Ramos (cell line): ENCODE measurements around the gene MYL7.
"Not testable (repeated sequence)": the region's sequence is repeated elsewhere in the genome, so short reads cannot be mapped to it uniquely, and the experiment has no call there.

Experiments
- in situ Hi-C: fragments of 300-500 bp; cut with MboI; formaldehyde crosslinking; loops from one replicate; pipeline ENCODE4 v1.14.3; 2022; ENCODE audit warnings: low sequenced_read_pairs; ENCODE audit not compliant: unreplicated experiment

The MYL7 gene

GRCh38 chr7:44138698-44139097 lies 2.4 kb downstream of the MYL7 start:
- in situ Hi-C loops, result no loop called here

GRCh38 chr7:44136731-44137130 lies 4.4 kb downstream of the MYL7 start:
- in situ Hi-C loops, result no loop called here

- in situ Hi-C loops, result no loop called here
Measured at GRCh38 chr7:44134943-44135628, 6.0 kb downstream of the MYL7 start.

GRCh38 chr7:44133295-44133694 lies 7.8 kb downstream of the MYL7 start:
- in situ Hi-C loops, result no loop called here

GRCh38 chr7:44132039-44132438 lies 9.1 kb downstream of the MYL7 start:
- in situ Hi-C loops, result no loop called here

- in situ Hi-C loops, result no loop called here
Measured at GRCh38 chr7:44131173-44132029, 9.7 kb downstream of the MYL7 start.

GRCh38 chr7:44128721-44129582 lies 12.2 kb downstream of the MYL7 start:
- in situ Hi-C loops, result no loop called here

GRCh38 chr7:44127161-44127560 lies 14.0 kb downstream of the MYL7 start:
- in situ Hi-C loops, result no loop called here

GRCh38 chr7:44126574-44126973 lies 14.6 kb downstream of the MYL7 start:
- in situ Hi-C loops, result not testable (repeated sequence)

- in situ Hi-C loops, result no loop called here
Measured at GRCh38 chr7:44124822-44125202, 16.3 kb downstream of the MYL7 start.

- in situ Hi-C loops, result no loop called here
Measured at GRCh38 chr7:44123190-44124003, 17.7 kb downstream of the MYL7 start, which contains the start of gene POLD2. TSS of gene POLD2 (minus strand) at chr7:44123548. CDS start at chr7:44122053, 1,495 bp downstream.

- in situ Hi-C loops, result no loop called here
Measured at GRCh38 chr7:44122529-44122928, 18.6 kb downstream of the MYL7 start.

- in situ Hi-C loops, result no loop called here
Measured at GRCh38 chr7:44121761-44122420, 19.2 kb downstream of the MYL7 start.

GRCh38 chr7:44120395-44120794 lies 20.7 kb downstream of the MYL7 start:
- in situ Hi-C loops, result no loop called here

GRCh38 chr7:44119829-44120380 lies 21.2 kb downstream of the MYL7 start:
- in situ Hi-C loops, result no loop called here

GRCh38 chr7:44117801-44118429 lies 23.2 kb downstream of the MYL7 start:
- in situ Hi-C loops, result no loop called here

- in situ Hi-C loops, result no loop called here
Measured at GRCh38 chr7:44116789-44117666, 24.1 kb downstream of the MYL7 start.
